HCT116 (cell line): ENCODE data around the gene SNN. TPM values are rescaled to one million over a fixed set of nuclear protein-coding genes. Genes with fewer than 3 reads are reported as not detected.

Experiments used
- ATAC-seq: fragments of 200-7000 bp; cut with Tn5 transposase; 2 replicates; pipeline ENCODE4 v1.9.1; 2020; ENCODE audit warnings: mild to moderate bottlenecking, moderate library complexity
- BruUV-seq: library from RNA; stranded (reverse); fragments of 400-500 nt; replicated peaks from 2 replicates; lab custom pipeline; 2021; lab: Mats Ljungman, UMichigan
- CTCF ChIA-PET: fragments of 300-600 bp; sonication (Branson Sonifier 250); formaldehyde crosslinking; loops from one replicate; lab custom pipeline; 2021; ENCODE audit warnings: antibody characterized with exemption; lab: Charles Lee
- POLR2A ChIA-PET: fragments of 300-600, 350-600 bp; sonication (Branson Sonifier 250); formaldehyde crosslinking; loops from one replicate; lab custom pipeline; 2021; ENCODE audit warnings: antibody characterized with exemption; lab: Charles Lee
- RAD21 ChIA-PET, 2 experiments: fragments of 300-600 bp; sonication (Branson Sonifier 250); formaldehyde crosslinking; loops; one replicate each; lab custom pipeline; 2023; ENCODE audit warnings: low total read pairs in 2 of 2; ENCODE audit not compliant: uncharacterized antibody in 2 of 2, unreplicated experiment in 2 of 2, low non-redundant PET in 1 of 2; lab: Charles Lee
- DNase-seq: peaks from one replicate; pipeline ENCODE4 v3.0.0-alpha.2; 2010; ENCODE audit warnings: low read depth, low spot score
- H2AFZ ChIP-seq: fragments of 200-600 bp; shearing (Covaris generic), sonication (generic); 2 replicates; pipeline ENCODE4 v1.6.1; 2017; ENCODE audit warnings: low read depth, mixed run types, mixed read lengths, antibody characterized with exemption, low read length; ENCODE audit not compliant: poor library complexity, severe bottlenecking
- H3K27ac ChIP-seq: 2 replicates; pipeline ENCODE4 v1.5.1; 2012; ENCODE audit warnings: low read depth, low read length
- H3K27me3 ChIP-seq: fragments of 200-600 bp; sonication (generic); 2 replicates; pipeline ENCODE4 v1.6.1; 2016; ENCODE audit warnings: mixed run types, low read length, mixed read lengths; ENCODE audit not compliant: insufficient read depth
- H3K36me3 ChIP-seq, 2 experiments: fragments of 200-500 bp in 1 of 2; fragments of 200-600 bp in 1 of 2; sonication (Bioruptor generic) in 1 of 2; sonication (generic) in 1 of 2; 2 replicates each; pipeline versions ENCODE4 v1.5.1 to v1.6.1; 2014 to 2016; ENCODE audit warnings: low read length in 2 of 2, inconsistent platforms in 1 of 2, mixed read lengths in 1 of 2, mixed run types in 1 of 2; ENCODE audit not compliant: insufficient read depth in 2 of 2, control insufficient read depth in 1 of 2
- H3K4me1 ChIP-seq, 2 experiments: fragments of 200-600 bp in 1 of 2; sonication (generic) in 1 of 2; 2 replicates each; pipeline versions ENCODE4 v1.5.1 to v1.6.1; 2012 to 2017; ENCODE audit warnings: low read length in 2 of 2, inconsistent platforms in 1 of 2, mild to moderate bottlenecking in 1 of 2, mixed read lengths in 1 of 2, mixed run types in 1 of 2, moderate library complexity in 1 of 2; ENCODE audit not compliant: insufficient read depth in 2 of 2, control insufficient read depth in 1 of 2
- H3K4me2 ChIP-seq: fragments of 200-600 bp; sonication (generic); 2 replicates; pipeline ENCODE4 v1.6.1; 2017; ENCODE audit warnings: mixed run types, low read length, mixed read lengths
- H3K4me3 ChIP-seq, 2 experiments: fragments of 200-600 bp in 1 of 2; sonication (generic) in 1 of 2; replicated peaks in 1 of 2; 2 replicates each; pipeline ENCODE4 v1.5.1; 2011 to 2016; ENCODE audit warnings: low read length in 2 of 2, control low read depth in 1 of 2, low read depth in 1 of 2, mild to moderate bottlenecking in 1 of 2, mixed read lengths in 1 of 2, mixed run types in 1 of 2
- H3K79me2 ChIP-seq: fragments of 200-600 bp; sonication (generic); 2 replicates; pipeline ENCODE4 v1.6.1; 2017; ENCODE audit warnings: mild to moderate bottlenecking, mixed run types, low read length, moderate library complexity, mixed read lengths; ENCODE audit not compliant: insufficient read depth
- H3K9ac ChIP-seq: fragments of 200-600 bp; sonication (generic); 2 replicates; pipeline ENCODE4 v1.6.1; 2016; ENCODE audit warnings: low read length, mixed read lengths
- H3K9me2 ChIP-seq: fragments of 200-600 bp; sonication (generic), shearing (Covaris generic); 2 replicates; pipeline ENCODE4 v1.6.1; 2017; ENCODE audit warnings: mixed run types, mild to moderate bottlenecking, moderate library complexity; ENCODE audit not compliant: insufficient read depth
- H3K9me3 ChIP-seq, 2 experiments: fragments of 200-500 bp in 1 of 2; fragments of 200-600 bp in 1 of 2; sonication (Bioruptor generic) in 1 of 2; sonication (generic) in 1 of 2; 2 replicates each; pipeline ENCODE4 v1.6.1; 2014 to 2017; ENCODE audit warnings: low read length in 2 of 2, mixed read lengths in 2 of 2, inconsistent platforms in 1 of 2, low read depth in 1 of 2, mild to moderate bottlenecking in 1 of 2, mixed run types in 1 of 2, moderate library complexity in 1 of 2; ENCODE audit not compliant: control insufficient read depth in 1 of 2, insufficient read depth in 1 of 2
- H4K20me1 ChIP-seq: fragments of 200-600 bp; sonication (generic), shearing (Covaris generic); 2 replicates; pipeline ENCODE4 v1.6.1; 2017; ENCODE audit warnings: mixed run types, mild to moderate bottlenecking, moderate library complexity; ENCODE audit not compliant: insufficient read depth
- EGR1 ChIP-seq: IDR thresholded peaks from 2 replicates; pipeline ENCODE4 v1.6.1; 2012; ENCODE audit warnings: low read depth
- ELF1 ChIP-seq: IDR thresholded peaks from 2 replicates; pipeline ENCODE4 v1.6.1; 2012; ENCODE audit warnings: low read depth, borderline replicate concordance
- EZH2 ChIP-seq: fragments of 200-600 bp; sonication (generic); IDR thresholded peaks from 2 replicates; pipeline ENCODE4 v1.6.1; 2017; ENCODE audit warnings: antibody characterized with exemption, mixed run types
- FOSL1 ChIP-seq: IDR thresholded peaks from 2 replicates; pipeline ENCODE4 v1.6.1; 2012; ENCODE audit warnings: low read depth
- JUND ChIP-seq: IDR thresholded peaks from 2 replicates; pipeline ENCODE4 v1.6.1; 2012
- SIN3A ChIP-seq: IDR thresholded peaks from 2 replicates; pipeline ENCODE4 v1.6.1; 2012; ENCODE audit warnings: low read depth
- SP1 ChIP-seq: IDR thresholded peaks from 2 replicates; pipeline ENCODE4 v1.6.1; 2012; ENCODE audit warnings: low read depth
- TCF7L2 ChIP-seq: IDR thresholded peaks from 2 replicates; pipeline ENCODE4 v1.7.0; 2011; ENCODE audit warnings: borderline replicate concordance, inconsistent platforms; ENCODE audit not compliant: insufficient read depth, insufficient read length; ENCODE audit errors: extremely low read depth
- YY1 ChIP-seq: IDR thresholded peaks from 2 replicates; pipeline ENCODE4 v1.6.1; 2011; ENCODE audit warnings: low read length, low read depth, moderate library complexity, mild to moderate bottlenecking; ENCODE audit not compliant: insufficient replicate concordance; ENCODE audit errors: extremely low read depth
- ZFX ChIP-seq: fragments of 450-650 bp; IDR thresholded peaks from 2 replicates; pipeline ENCODE4 v1.6.1; 2017
- ZNF274 ChIP-seq: fragments of 200-500 bp; sonication (Bioruptor generic); IDR thresholded peaks from 2 replicates; pipeline ENCODE4 v1.6.1; 2014; ENCODE audit warnings: mild to moderate bottlenecking, low read depth, low read length, inconsistent platforms
- intact Hi-C: fragments of 100-400 bp; cut with micrococcal nuclease; formaldehyde crosslinking; loops from 2 replicates; pipeline ENCODE4 v1.10.0; 2022
- total RNA-seq: library from RNA; stranded (reverse); gene quantifications from one replicate; pipeline ENCODE4 v1.2.1, GENCODE V29; 2021; ENCODE audit not compliant: unreplicated experiment
- TF ChIP-seq, protein P1 (sequence below): IDR thresholded peaks from 2 replicates; pipeline ENCODE4 v1.6.1; 2012
- TF ChIP-seq, protein P2 (sequence below): IDR thresholded peaks from 2 replicates; pipeline ENCODE4 v1.6.1; 2012
- TF ChIP-seq, protein P3 (sequence below): IDR thresholded peaks from 2 replicates; pipeline ENCODE4 v1.6.1; 2011; ENCODE audit warnings: mild to moderate bottlenecking, low read length, moderate library complexity; ENCODE audit not compliant: insufficient replicate concordance; ENCODE audit errors: extremely low read depth
- TF ChIP-seq, protein P4 (sequence below): IDR thresholded peaks from 2 replicates; pipeline ENCODE4 v1.6.1; 2012; ENCODE audit warnings: low read depth

Gene SNN
- total RNA-seq, 1 experiment from 2014 or later = 12.2 TPM

DNA sequence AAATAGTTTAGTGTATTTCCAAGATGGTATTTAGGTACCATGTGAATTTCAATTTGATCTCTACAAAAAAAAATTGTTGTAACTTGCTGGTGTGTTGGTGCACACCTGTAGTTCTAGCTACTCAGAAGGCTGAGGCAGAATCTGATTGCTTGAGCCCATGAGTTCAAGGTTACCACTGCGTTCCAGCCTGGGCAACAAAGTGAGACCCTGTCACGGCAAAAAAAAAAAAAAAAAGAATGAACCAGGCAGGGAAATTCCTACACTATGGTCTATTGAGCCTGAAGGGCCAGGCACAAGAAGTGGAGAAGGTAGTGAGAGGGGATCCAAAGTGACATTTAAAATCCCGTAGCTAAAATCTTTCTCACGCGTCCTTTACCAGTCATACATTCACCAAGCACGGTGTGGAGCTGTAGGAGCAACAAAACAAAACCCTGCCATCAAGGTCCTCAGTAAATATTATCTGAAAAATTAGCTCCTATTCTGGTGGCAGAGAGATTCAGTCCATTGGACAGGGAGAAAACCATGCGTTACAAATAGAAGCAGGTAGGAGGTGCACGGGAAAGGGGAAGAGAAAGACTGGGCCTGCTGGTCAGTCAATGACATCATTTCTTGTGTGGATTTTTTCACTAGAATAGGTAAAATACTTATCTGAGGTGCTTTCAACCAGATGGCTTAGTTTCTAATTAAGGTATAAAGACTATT, 47.1 kb downstream of the SNN start:
- Histone ChIP-seq H3K4me3 (no peak overlapping the region), H4K20me1 (no peaks in the 10 kb centered on the region), H3K27me3 (no peaks in the 10 kb centered on the region), H3K79me2 (peaks cover 10% of the 10 kb centered on the region), H3K4me1 (no peaks in the 10 kb centered on the region), H3K4me2 (no peak overlapping the region), H2AFZ (no peak overlapping the region), H3K36me3 (peaks cover 6 to 7% of the 10 kb centered on the region in 2 experiments; a peak in 3 of 4 replicates), H3K9me2 (no peaks in the 10 kb centered on the region), H3K9me3 (no peaks in the 10 kb centered on the region), H3K27ac (no peak overlapping the region), H3K9ac (no peak overlapping the region)
- no peak for ATAC-seq
- BruUV-seq = no TSS peak
- intact Hi-C loops = loop anchor here (2.0 to 10.0 kb wide), 2 partner anchors 309 to 751 kb away; no protein-coding TSS in a partner anchor
- TF ChIP-seq ELF1 (no peak), YY1 (no peak), EZH2 (no peak), JUND (no peak), TCF7L2 (no peak), SIN3A (no peak), ZFX (no peak), SP1 (no peak), EGR1 (no peak), ZNF274 (no peak), FOSL1 (no peak)
- TF ChIP-seq, protein P1, sequence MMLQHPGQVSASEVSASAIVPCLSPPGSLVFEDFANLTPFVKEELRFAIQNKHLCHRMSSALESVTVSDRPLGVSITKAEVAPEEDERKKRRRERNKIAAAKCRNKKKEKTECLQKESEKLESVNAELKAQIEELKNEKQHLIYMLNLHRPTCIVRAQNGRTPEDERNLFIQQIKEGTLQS = no peak
- TF ChIP-seq, protein P2, sequence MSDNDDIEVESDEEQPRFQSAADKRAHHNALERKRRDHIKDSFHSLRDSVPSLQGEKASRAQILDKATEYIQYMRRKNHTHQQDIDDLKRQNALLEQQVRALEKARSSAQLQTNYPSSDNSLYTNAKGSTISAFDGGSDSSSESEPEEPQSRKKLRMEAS = no peak
- TF ChIP-seq, protein P3, sequence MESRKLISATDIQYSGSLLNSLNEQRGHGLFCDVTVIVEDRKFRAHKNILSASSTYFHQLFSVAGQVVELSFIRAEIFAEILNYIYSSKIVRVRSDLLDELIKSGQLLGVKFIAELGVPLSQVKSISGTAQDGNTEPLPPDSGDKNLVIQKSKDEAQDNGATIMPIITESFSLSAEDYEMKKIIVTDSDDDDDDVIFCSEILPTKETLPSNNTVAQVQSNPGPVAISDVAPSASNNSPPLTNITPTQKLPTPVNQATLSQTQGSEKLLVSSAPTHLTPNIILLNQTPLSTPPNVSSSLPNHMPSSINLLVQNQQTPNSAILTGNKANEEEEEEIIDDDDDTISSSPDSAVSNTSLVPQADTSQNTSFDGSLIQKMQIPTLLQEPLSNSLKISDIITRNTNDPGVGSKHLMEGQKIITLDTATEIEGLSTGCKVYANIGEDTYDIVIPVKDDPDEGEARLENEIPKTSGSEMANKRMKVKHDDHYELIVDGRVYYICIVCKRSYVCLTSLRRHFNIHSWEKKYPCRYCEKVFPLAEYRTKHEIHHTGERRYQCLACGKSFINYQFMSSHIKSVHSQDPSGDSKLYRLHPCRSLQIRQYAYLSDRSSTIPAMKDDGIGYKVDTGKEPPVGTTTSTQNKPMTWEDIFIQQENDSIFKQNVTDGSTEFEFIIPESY = no peak
- TF ChIP-seq, protein P4, sequence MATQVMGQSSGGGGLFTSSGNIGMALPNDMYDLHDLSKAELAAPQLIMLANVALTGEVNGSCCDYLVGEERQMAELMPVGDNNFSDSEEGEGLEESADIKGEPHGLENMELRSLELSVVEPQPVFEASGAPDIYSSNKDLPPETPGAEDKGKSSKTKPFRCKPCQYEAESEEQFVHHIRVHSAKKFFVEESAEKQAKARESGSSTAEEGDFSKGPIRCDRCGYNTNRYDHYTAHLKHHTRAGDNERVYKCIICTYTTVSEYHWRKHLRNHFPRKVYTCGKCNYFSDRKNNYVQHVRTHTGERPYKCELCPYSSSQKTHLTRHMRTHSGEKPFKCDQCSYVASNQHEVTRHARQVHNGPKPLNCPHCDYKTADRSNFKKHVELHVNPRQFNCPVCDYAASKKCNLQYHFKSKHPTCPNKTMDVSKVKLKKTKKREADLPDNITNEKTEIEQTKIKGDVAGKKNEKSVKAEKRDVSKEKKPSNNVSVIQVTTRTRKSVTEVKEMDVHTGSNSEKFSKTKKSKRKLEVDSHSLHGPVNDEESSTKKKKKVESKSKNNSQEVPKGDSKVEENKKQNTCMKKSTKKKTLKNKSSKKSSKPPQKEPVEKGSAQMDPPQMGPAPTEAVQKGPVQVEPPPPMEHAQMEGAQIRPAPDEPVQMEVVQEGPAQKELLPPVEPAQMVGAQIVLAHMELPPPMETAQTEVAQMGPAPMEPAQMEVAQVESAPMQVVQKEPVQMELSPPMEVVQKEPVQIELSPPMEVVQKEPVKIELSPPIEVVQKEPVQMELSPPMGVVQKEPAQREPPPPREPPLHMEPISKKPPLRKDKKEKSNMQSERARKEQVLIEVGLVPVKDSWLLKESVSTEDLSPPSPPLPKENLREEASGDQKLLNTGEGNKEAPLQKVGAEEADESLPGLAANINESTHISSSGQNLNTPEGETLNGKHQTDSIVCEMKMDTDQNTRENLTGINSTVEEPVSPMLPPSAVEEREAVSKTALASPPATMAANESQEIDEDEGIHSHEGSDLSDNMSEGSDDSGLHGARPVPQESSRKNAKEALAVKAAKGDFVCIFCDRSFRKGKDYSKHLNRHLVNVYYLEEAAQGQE = no peak
- RAD21 ChIA-PET = interaction anchor here (0.7 to 1.2 kb wide), 4 partner anchors 75 to 310 kb away, joined by 3 to 5 read pairs (median 4); no protein-coding TSS in a partner anchor
- POLR2A ChIA-PET = no interaction called here
- no peak for DNase-seq
- CTCF ChIA-PET = interaction anchor here (1.2 to 2.4 kb wide), 8 partner anchors 25 to 321 kb away, joined by 3 to 16 read pairs (median 4); no protein-coding TSS in a partner anchor
